Measurements from ENCODE around the gene SUCLG1. TPM values are rescaled to one million over a fixed set of nuclear protein-coding genes. Genes with fewer than 3 reads are reported as not detected.
A peak's percentile ranks its signal among the peaks of the same experiment; 100 is the strongest.

The SUCLG1 gene
- total and polyA plus RNA-seq, 2 experiments from 2014 or later = 164 to 168 TPM

GRCh38 chr2:84424152-84424551 is 34.9 kb downstream of the SUCLG1 start:
- Histone ChIP-seq H3K79me2 (no peaks in the 10 kb centered on the region), H3K4me3 (no peak overlapping the region), H3K9me3 (ENCODE audit: low read depth) (no peaks in the 10 kb centered on the region), H3K27ac (no peak overlapping the region), H3K36me3 (replicated peaks; ENCODE audit: insufficient read depth, low read depth) (peaks cover 4% of the 10 kb centered on the region), H3K4me1 (ENCODE audit: insufficient read depth) (no peaks in the 10 kb centered on the region), H2AFZ (no peak overlapping the region), H3K4me2 (no peak overlapping the region), H3K9me2 (replicated peaks; ENCODE audit: insufficient read depth) (no peaks in the 10 kb centered on the region), H4K20me1 (ENCODE audit: insufficient read depth, poor library complexity, severe bottlenecking) (no peaks in the 10 kb centered on the region), H3K27me3 (no peaks in the 10 kb centered on the region)
- no peak for DNase-seq (ENCODE audit: low spot score)
- TF ChIP-seq EZH2 (IDR thresholded peaks at IDR 0.05; ENCODE audit: borderline replicate concordance) (no peak), CTCF (IDR thresholded peaks at IDR 0.05; ENCODE audit: poor library complexity) (peak; percentile 52)

GRCh38 chr2:84421791-84422190 is 37.3 kb downstream of the SUCLG1 start:
- no peaks in the 10 kb centered on the region for H3K27me3 ChIP-seq
- no peaks in the 10 kb centered on the region for H3K79me2 ChIP-seq
- 100% methylated on average over 1 of the region's 1 CpG for WGBS (ENCODE audit: low lambda C conversion rate, missing lambda C conversion rate)
- no peak overlapping the region for H2AFZ ChIP-seq
- no peak for DNase-seq (ENCODE audit: low spot score)
- no peak overlapping the region for H3K27ac ChIP-seq
- no peak for TF ChIP-seq EZH2phosphoT487 (IDR thresholded peaks at IDR 0.05; ENCODE audit: low read depth, severe bottlenecking, unreplicated experiment)
- TF ChIP-seq CTCF (IDR thresholded peaks at IDR 0.05; ENCODE audit: poor library complexity) = no peak
- no peak for TF ChIP-seq EZH2 (IDR thresholded peaks at IDR 0.05; ENCODE audit: borderline replicate concordance)
- no peak overlapping the region for H3K4me3 ChIP-seq
- H3K4me2 ChIP-seq = no peak overlapping the region
- H3K9me2 ChIP-seq (replicated peaks; ENCODE audit: insufficient read depth) = no peaks in the 10 kb centered on the region
- H4K20me1 ChIP-seq (ENCODE audit: insufficient read depth, poor library complexity, severe bottlenecking) = no peaks in the 10 kb centered on the region
- H3K9me3 ChIP-seq (ENCODE audit: low read depth) = no peaks in the 10 kb centered on the region
- H3K4me1 ChIP-seq (ENCODE audit: insufficient read depth) = no peaks in the 10 kb centered on the region
- H3K36me3 ChIP-seq (replicated peaks; ENCODE audit: insufficient read depth, low read depth) = no peaks in the 10 kb centered on the region

GRCh38 chr2:84421197-84421596 is 37.9 kb downstream of the SUCLG1 start:
- 94% methylated on average over 2 of the region's 2 CpGs for WGBS (ENCODE audit: low lambda C conversion rate, missing lambda C conversion rate)
- no peaks in the 10 kb centered on the region for H3K9me2 ChIP-seq (replicated peaks; ENCODE audit: insufficient read depth)

More at GRCh38 chr2:84421197-84421596, 37.9 kb downstream of the SUCLG1 start:
- Histone ChIP-seq H3K4me2 (no peak overlapping the region), H3K4me1 (ENCODE audit: insufficient read depth) (no peaks in the 10 kb centered on the region), H3K4me3 (no peak overlapping the region), H3K36me3 (replicated peaks; ENCODE audit: insufficient read depth, low read depth) (no peaks in the 10 kb centered on the region), H4K20me1 (ENCODE audit: insufficient read depth, poor library complexity, severe bottlenecking) (no peaks in the 10 kb centered on the region), H3K27me3 (no peaks in the 10 kb centered on the region), H3K9me3 (ENCODE audit: low read depth) (no peaks in the 10 kb centered on the region), H3K27ac (no peak overlapping the region), H2AFZ (no peak overlapping the region), H3K79me2 (no peaks in the 10 kb centered on the region)
- DNase-seq (ENCODE audit: low spot score) = no peak
- TF ChIP-seq CTCF (IDR thresholded peaks at IDR 0.05; ENCODE audit: poor library complexity) (no peak), EZH2phosphoT487 (IDR thresholded peaks at IDR 0.05; ENCODE audit: low read depth, severe bottlenecking, unreplicated experiment) (no peak), EZH2 (IDR thresholded peaks at IDR 0.05; ENCODE audit: borderline replicate concordance) (no peak)
